H1 (cell line): ENCODE measurements around the gene ANKRD31. TPM values are rescaled to one million over a fixed set of nuclear protein-coding genes. Genes with fewer than 3 reads are reported as not detected.

Source experiments
- CTCF ChIA-PET: fragments of 300-600 bp; sonication (Branson Sonifier 250); formaldehyde crosslinking; loops from one replicate; lab custom pipeline; 2021; ENCODE audit not compliant: partially characterized antibody; lab: Charles Lee
- POLR2A ChIA-PET: fragments of 300-600 bp; sonication (Branson Sonifier 250); formaldehyde crosslinking; loops from one replicate; lab custom pipeline; 2021; ENCODE audit warnings: inconsistent platforms; ENCODE audit not compliant: partially characterized antibody; lab: Charles Lee
- DNase-seq, 2 experiments: peaks; one replicate each; pipeline versions ENCODE4 v3.0.0 to v3.0.0-alpha.2; 2010 to 2022; ENCODE audit warnings: low spot score in 2 of 2, low read depth in 1 of 2, mixed read lengths in 1 of 2
- FAIRE-seq: peaks from 2 replicates; lab custom pipeline; 2011; peaks lifted over from hg19 to GRCh38; lab: Jason Lieb, UNC
- H2AFZ ChIP-seq: 2 replicates; pipeline ENCODE4 v1.8.1; 2012; ENCODE audit warnings: low read length, inconsistent platforms
- H2AK5ac ChIP-seq: 2 replicates; pipeline ENCODE4 v1.6.1; 2013; ENCODE audit warnings: low read depth, low read length
- H2BK120ac ChIP-seq: replicated peaks from 2 replicates; pipeline ENCODE3; 2013; ENCODE audit warnings: low read depth, low read length, inconsistent platforms
- H2BK12ac ChIP-seq: 2 replicates; pipeline ENCODE4 v1.6.1; 2013; ENCODE audit warnings: low read depth, low read length
- H2BK15ac ChIP-seq: 2 replicates; pipeline ENCODE4 v1.6.1; 2013; ENCODE audit warnings: low read length
- H2BK20ac ChIP-seq: 2 replicates; pipeline ENCODE4 v1.6.1; 2013; ENCODE audit warnings: low read length
- H2BK5ac ChIP-seq: 2 replicates; pipeline ENCODE4 v1.6.1; 2013; ENCODE audit warnings: low read depth, low read length
- H3K14ac ChIP-seq: 2 replicates; pipeline ENCODE4 v1.6.1; 2013; ENCODE audit warnings: inconsistent platforms; ENCODE audit not compliant: insufficient read length
- H3K18ac ChIP-seq: 2 replicates; pipeline ENCODE4 v1.6.1; 2013; ENCODE audit warnings: low read length; ENCODE audit errors: extremely low read depth
- H3K23ac ChIP-seq: 2 replicates; pipeline ENCODE4 v1.6.1; 2013; ENCODE audit warnings: inconsistent platforms; ENCODE audit not compliant: insufficient read length
- H3K23me2 ChIP-seq: 2 replicates; pipeline ENCODE4 v1.6.1; 2013; ENCODE audit warnings: low read depth, low read length
- H3K27ac ChIP-seq: 2 replicates; pipeline ENCODE4 v1.6.1; 2011; ENCODE audit warnings: low read depth, low read length, inconsistent platforms
- H3K27me3 ChIP-seq, 4 experiments: replicated peaks in 1 of 4; 1 replicate in 1 of 4; 2 replicates in 3 of 4; pipeline versions ENCODE4 v1.6.1 to v1.8.1; 2011 to 2013; ENCODE audit warnings: low read length in 3 of 4, mild to moderate bottlenecking in 3 of 4, inconsistent platforms in 2 of 4, mixed read lengths in 2 of 4, moderate library complexity in 1 of 4; ENCODE audit not compliant: control insufficient read depth in 3 of 4, insufficient read depth in 3 of 4; ENCODE audit errors: extremely low read depth in 1 of 4
- H3K36me3 ChIP-seq, 4 experiments: 2 replicates each; pipeline versions ENCODE4 v1.6.1 to v1.8.1; 2011 to 2013; ENCODE audit warnings: mild to moderate bottlenecking in 4 of 4, low read length in 3 of 4, moderate library complexity in 2 of 4, control low read depth in 1 of 4, inconsistent platforms in 1 of 4; ENCODE audit not compliant: insufficient read depth in 4 of 4, control insufficient read depth in 2 of 4
- H3K4ac ChIP-seq: replicated peaks from 2 replicates; pipeline ENCODE3; 2013; ENCODE audit warnings: low read length, low read depth, mixed read lengths, inconsistent platforms; ENCODE audit not compliant: insufficient read length
- H3K4me1 ChIP-seq, 4 experiments: replicated peaks in 1 of 4; 1 replicate in 1 of 4; 2 replicates in 3 of 4; pipeline versions ENCODE4 v1.6.1 to v1.8.1; 2011 to 2013; ENCODE audit warnings: low read length in 3 of 4, inconsistent platforms in 2 of 4, mixed read lengths in 1 of 4; ENCODE audit not compliant: insufficient read depth in 4 of 4, control insufficient read depth in 3 of 4
- H3K4me2 ChIP-seq, 2 experiments: 2 replicates each; pipeline versions ENCODE4 v1.6.1 to v1.8.1; 2011 to 2013; ENCODE audit warnings: low read depth in 2 of 2, low read length in 2 of 2, control low read depth in 1 of 2, inconsistent platforms in 1 of 2, mild to moderate bottlenecking in 1 of 2; ENCODE audit not compliant: insufficient read depth in 1 of 2
- H3K4me3 ChIP-seq, 4 experiments: fragments of 200-600, 300-600 bp in 1 of 4; sonication (generic), shearing (Covaris generic), sonication (Bioruptor Twin) in 1 of 4; 2 replicates each; pipeline versions ENCODE4 v1.5.1 to v1.8.1; 2011 to 2016; ENCODE audit warnings: low read length in 4 of 4, low read depth in 3 of 4, control low read depth in 2 of 4, inconsistent platforms in 2 of 4, mild to moderate bottlenecking in 2 of 4, mixed read lengths in 1 of 4, moderate library complexity in 1 of 4; ENCODE audit not compliant: insufficient read depth in 2 of 4; ENCODE audit errors: extremely low read depth in 1 of 4
- H3K56ac ChIP-seq: replicated peaks from 2 replicates; pipeline ENCODE3; 2013; ENCODE audit warnings: low read depth, mild to moderate bottlenecking, mixed read lengths, low read length, inconsistent platforms; ENCODE audit not compliant: insufficient read length
- H3K79me1 ChIP-seq: 2 replicates; pipeline ENCODE4 v1.6.1; 2013; ENCODE audit warnings: low read depth, low read length, control low read depth
- H3K79me2 ChIP-seq, 2 experiments: 2 replicates each; pipeline versions ENCODE4 v1.6.1 to v1.8.1; 2012 to 2013; ENCODE audit warnings: low read length in 2 of 2, mild to moderate bottlenecking in 2 of 2, inconsistent platforms in 1 of 2; ENCODE audit not compliant: insufficient read depth in 2 of 2, control insufficient read depth in 1 of 2
- H3K9ac ChIP-seq, 4 experiments: replicated peaks in 1 of 4; 1 replicate in 1 of 4; 2 replicates in 3 of 4; pipeline versions ENCODE4 v1.6.1 to v1.8.1; 2011 to 2013; ENCODE audit warnings: low read depth in 3 of 4, low read length in 3 of 4, control low read depth in 2 of 4, mild to moderate bottlenecking in 2 of 4, moderate library complexity in 2 of 4, inconsistent platforms in 1 of 4; ENCODE audit errors: extremely low read depth in 1 of 4
- H3K9me3 ChIP-seq, 2 experiments: 2 replicates each; pipeline versions ENCODE4 v1.6.1 to v1.8.1; 2012 to 2013; ENCODE audit warnings: mild to moderate bottlenecking in 2 of 2, moderate library complexity in 2 of 2, control low read depth in 1 of 2, inconsistent platforms in 1 of 2, low read depth in 1 of 2, low read length in 1 of 2, mixed read lengths in 1 of 2; ENCODE audit not compliant: insufficient read depth in 2 of 2
- H4K20me1 ChIP-seq, 2 experiments: replicated peaks in 1 of 2; 2 replicates each; pipeline versions ENCODE3 to v1.8.1; 2011 to 2013; ENCODE audit warnings: inconsistent platforms in 2 of 2, low read length in 2 of 2, mild to moderate bottlenecking in 1 of 2; ENCODE audit not compliant: insufficient read depth in 2 of 2, control insufficient read depth in 1 of 2
- H4K5ac ChIP-seq: 2 replicates; pipeline ENCODE4 v1.6.1; 2013; ENCODE audit warnings: low read length, low read depth, mixed read lengths, inconsistent platforms; ENCODE audit not compliant: insufficient read length
- H4K8ac ChIP-seq: 2 replicates; pipeline ENCODE4 v1.8.0; 2013; ENCODE audit warnings: mild to moderate bottlenecking, moderate library complexity, low read length, inconsistent platforms; ENCODE audit not compliant: insufficient read depth; ENCODE audit errors: extremely low read depth
- H4K91ac ChIP-seq: replicated peaks from 2 replicates; pipeline ENCODE3; 2013; ENCODE audit warnings: low read length, mixed read lengths, inconsistent platforms; ENCODE audit not compliant: insufficient read length
- CEBPB ChIP-seq: IDR thresholded peaks from 2 replicates; pipeline ENCODE4 v1.6.1; 2012; ENCODE audit warnings: low read depth, low read length
- EGR1 ChIP-seq: IDR thresholded peaks from 2 replicates; pipeline ENCODE4 v1.6.1; 2011; ENCODE audit warnings: low read depth, low read length, borderline replicate concordance
- EP300 ChIP-seq, 2 experiments: IDR thresholded peaks; 1 replicate in 1 of 2; 2 replicates in 1 of 2; pipeline ENCODE4 v1.6.1; 2011 to 2012; ENCODE audit warnings: low read depth in 2 of 2, low read length in 2 of 2, mild to moderate bottlenecking in 2 of 2, borderline replicate concordance in 1 of 2, inconsistent platforms in 1 of 2, moderate library complexity in 1 of 2
- KDM5A ChIP-seq: fragments of 200-600 bp; IDR thresholded peaks from 2 replicates; pipeline ENCODE4 v1.7.1; 2012; ENCODE audit warnings: mild to moderate bottlenecking, low read length, inconsistent platforms, mixed read lengths
- POLR2AphosphoS5 ChIP-seq: IDR thresholded peaks from 2 replicates; pipeline ENCODE4 v1.6.1; 2011; ENCODE audit warnings: low read depth, low read length
- RAD21 ChIP-seq, 2 experiments: IDR thresholded peaks in 1 of 2; conservative IDR thresholded peaks in 1 of 2; 2 replicates each; pipeline ENCODE4 v1.6.1; 2011; ENCODE audit warnings: low read depth in 2 of 2, low read length in 2 of 2, improper control_type of control experiment in 1 of 2, inconsistent platforms in 1 of 2, mild to moderate bottlenecking in 1 of 2, moderate library complexity in 1 of 2
- RBBP5 ChIP-seq: IDR thresholded peaks from 2 replicates; pipeline ENCODE4 v1.7.1; 2012; ENCODE audit warnings: low read depth, mild to moderate bottlenecking, inconsistent platforms, low read length, moderate library complexity, borderline replicate concordance
- RFX5 ChIP-seq: IDR thresholded peaks from 2 replicates; pipeline ENCODE4 v1.6.1; 2011; ENCODE audit warnings: low read depth, low read length, improper control_type of control experiment, borderline replicate concordance
- SIRT6 ChIP-seq: IDR thresholded peaks from one replicate; pipeline ENCODE4 v1.7.1; 2012; ENCODE audit warnings: low read length, inconsistent platforms
- TAF1 ChIP-seq: IDR thresholded peaks from 2 replicates; pipeline ENCODE4 v1.6.1; 2011; ENCODE audit warnings: mild to moderate bottlenecking, low read depth, low read length
- WGBS, 2 experiments: shearing (Covaris generic) in 1 of 2; methylation state at CpG; one replicate each; pipeline versions ENCODE4 v1.1.6 to v1.1.7; 2013 to 2015; ENCODE audit warnings: low lambda C conversion rate in 2 of 2, mixed read lengths in 2 of 2, inconsistent platforms in 1 of 2, low coverage in 1 of 2, missing lambda C conversion rate in 1 of 2; ENCODE audit not compliant: insufficient replicate concordance in 2 of 2, insufficient coverage in 1 of 2, insufficient read length in 1 of 2; ENCODE audit errors: extremely low coverage in 1 of 2, missing lambda C conversion rate in 1 of 2; 5-methylcytosine and 5-hydroxymethylcytosine counted together
- polyA plus RNA-seq, 7 experiments: library from polyadenylated mRNA; depleted of rRNA in 3 of 7; stranded (reverse) in 5 of 7; unstranded in 2 of 7; fragments of >200 nt in 5 of 7; fragments of 200-250 nt in 2 of 7; gene quantifications; 1 replicate in 5 of 7; 2 replicates in 1 of 7; 4 replicates in 1 of 7; pipeline versions ENCODE4 v1.2.1 to v1.2.3, GENCODE V29; 2011 to 2013; ENCODE audit warnings: missing spikeins in 2 of 7, mixed read lengths in 2 of 7
- total RNA-seq: library from RNA; stranded (reverse); fragmentation: NEBNext Ultra II Directional; extraction: Animal tissue kit (Norgen Biotek cat#: 25700); gene quantifications from 2 replicates; pipeline ENCODE4 v1.2.1, GENCODE V29; 2021

ANKRD31 gene
- total and polyA plus RNA-seq, 2 of the 8 experiments (the other 6 are each of a cell fraction or from before 2014, with no cell fraction given), result 0.05 to 0.06 TPM

- H4K91ac ChIP-seq, result no peak overlapping the region
- no peak overlapping the region for H2AK5ac ChIP-seq
- WGBS, 2 experiments, result 85% methylated on average over 3 of the region's 3 CpGs; no CpG with 5 or more reads in 1 of the 2 experiments
- no peak overlapping the region for H3K18ac ChIP-seq
- no peaks in the 10 kb centered on the region; the same call in 1 of the 2 replicates for H3K23me2 ChIP-seq
- H3K4me1 ChIP-seq, result no peaks in the 10 kb centered on the region; a peak in 1 of 7 replicates
- H3K36me3 ChIP-seq, result no peaks in the 10 kb centered on the region
- H3K9me3 ChIP-seq, result no peaks in the 10 kb centered on the region
- no peak overlapping the region for H2BK5ac ChIP-seq
- no peaks in the 10 kb centered on the region for H3K27me3 ChIP-seq
- no peak overlapping the region for H4K5ac ChIP-seq
- ChIA-PET POLR2A (no interaction called here), CTCF (no interaction called here)
- H3K4me3 ChIP-seq, result no peak overlapping the region
- H2BK12ac ChIP-seq, result no peak overlapping the region
- H3K14ac ChIP-seq, result no peak overlapping the region
- no peaks in the 10 kb centered on the region for H3K79me2 ChIP-seq
- no peaks in the 10 kb centered on the region; the same call in 1 of the 2 replicates for H3K79me1 ChIP-seq
- FAIRE-seq (no peak), DNase-seq (no peak)
- no peak overlapping the region for H4K8ac ChIP-seq
- no peak overlapping the region for H2BK20ac ChIP-seq
- H3K4ac ChIP-seq, result no peak overlapping the region
- H3K9ac ChIP-seq, result no peak overlapping the region
- no peak overlapping the region for H3K23ac ChIP-seq
- H3K27ac ChIP-seq, result no peak overlapping the region
- no peak overlapping the region for H2AFZ ChIP-seq
- no peaks in the 10 kb centered on the region for H4K20me1 ChIP-seq
- no peak overlapping the region for H3K4me2 ChIP-seq
- H3K56ac ChIP-seq, result no peak overlapping the region
- no peak overlapping the region for H2BK120ac ChIP-seq
- no peak overlapping the region for H2BK15ac ChIP-seq
- no peak for TF ChIP-seq EGR1
- no peak for TF ChIP-seq KDM5A
- TF ChIP-seq RAD21 (IDR thresholded peaks at IDR 0.05 in 1 of 2, conservative IDR thresholded peaks at IDR 0.05 in 1 of 2; ENCODE audit: low read depth in 2 of 2, low read length in 2 of 2), result no peak
- TF ChIP-seq EP300 (IDR thresholded peaks at IDR 0.05; ENCODE audit: borderline replicate concordance in 1 of 2, low read depth in 2 of 2, low read length in 2 of 2), result no peak
- no peak for TF ChIP-seq SIRT6
- no peak for TF ChIP-seq RFX5
- TF ChIP-seq RBBP5, result no peak
- no peak for TF ChIP-seq POLR2AphosphoS5
- TF ChIP-seq CEBPB, result no peak
- TF ChIP-seq TAF1, result no peak
These were observed 205.3 kb downstream of the ANKRD31 start for GRCh38 chr5:75031366-75031765.
